ENCODE measurements around the gene TCF19.

DNA sequence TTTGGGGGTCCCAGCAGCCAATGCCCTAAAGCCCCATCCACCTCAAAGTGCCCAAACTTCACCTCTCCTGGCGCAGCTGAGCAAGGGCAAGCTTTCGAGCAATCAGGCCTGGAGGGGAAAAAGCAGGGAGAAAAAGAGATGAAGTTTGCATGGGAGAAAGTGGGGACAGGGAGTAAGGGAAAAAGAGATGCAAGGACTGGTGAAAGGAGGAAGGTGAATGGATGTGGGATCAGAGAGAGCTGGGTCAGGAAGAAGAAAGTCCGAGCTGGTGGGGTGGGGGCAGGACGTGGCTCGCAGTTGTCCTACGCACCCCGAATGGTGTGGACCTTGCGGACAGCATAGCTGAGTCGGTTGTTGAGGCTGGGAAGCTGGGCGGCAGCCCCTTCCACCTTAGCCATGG, 13.0 kb upstream of the TCF19 start:
- TF ChIP-seq SPI1 (IDR thresholded peaks at IDR 0.05; ENCODE audit: low read depth, low read length): no peak
- no peak for TF ChIP-seq POLR2A (IDR thresholded peaks at IDR 0.05; ENCODE audit: low read depth, low read length)

All from GM12891 (cell line).